ENCODE results near the gene AP3S2. TPM values are rescaled to one million over a fixed set of nuclear protein-coding genes. Genes with fewer than 3 reads are reported as not detected.
"Not testable (repeated sequence)": the region's sequence is repeated elsewhere in the genome, so short reads cannot be mapped to it uniquely, and the experiment has no call there.

AP3S2 gene
- total RNA-seq, 4 donors from 2014 or later = 18.2 to 49.0 (median 30.3) TPM

GRCh38 chr15:89783111-89783860, 110.5 kb downstream of the AP3S2 start:
- peaks cover 0 to 5% (median 0%) of the 10 kb centered on the region in 3 donors for H3K36me3 ChIP-seq
- no peak overlapping the region for H3K4me3 ChIP-seq
- no peaks in the 10 kb centered on the region for H3K27me3 ChIP-seq
- intact Hi-C loops (cut with DNase I) = no loop called here
- peaks cover 0 to 9% (median 0%) of the 10 kb centered on the region in 3 donors for H3K9me3 ChIP-seq
- no peak for TF ChIP-seq POLR2A (IDR thresholded peaks at IDR 0.05)
- no peak for TF ChIP-seq CTCF (IDR thresholded peaks at IDR 0.05)
- no peak overlapping the region for H3K27ac ChIP-seq
- WGBS, 2 donors = 60 to 72% methylated on average over 9 to 12 of the region's 14 CpGs
- DNase-seq = no peak
- H3K4me1 ChIP-seq = peaks cover 20 to 74% (median 30%) of the 10 kb centered on the region in 3 donors

GRCh38 chr15:89782619-89782950, 111.2 kb downstream of the AP3S2 start:
- H3K4me3 ChIP-seq; H3K9me3 ChIP-seq; H3K27me3 ChIP-seq; H3K36me3 ChIP-seq; intact Hi-C loops (cut with DNase I); DNase-seq: not testable (repeated sequence)
- H3K4me1 ChIP-seq = peaks cover 25 to 81% (median 30%) of the 10 kb centered on the region in 3 donors
- 75 to 89% methylated on average over 9 of the region's 9 CpGs for WGBS, 2 donors
- peak overlapping the region in 1 of 4 donors; percentile 83 for H3K27ac ChIP-seq

GRCh38 chr15:89781891-89782618, 111.7 kb downstream of the AP3S2 start:
- Histone ChIP-seq H3K27ac (peak overlapping the region; percentile 67 to 83 (median 78)), H3K4me3 (no peak overlapping the region), H3K27me3 (no peaks in the 10 kb centered on the region), H3K9me3 (no peaks in the 10 kb centered on the region), H3K36me3 (no peaks in the 10 kb centered on the region), H3K4me1 (peaks cover 25 to 86% (median 31%) of the 10 kb centered on the region in 3 donors)
- intact Hi-C loops (cut with DNase I) = no loop called here
- TF ChIP-seq POLR2A (IDR thresholded peaks at IDR 0.05) = no peak
- TF ChIP-seq CTCF (IDR thresholded peaks at IDR 0.05) = no peak
- WGBS, 2 donors = 36 to 40% methylated on average over 10 to 14 of the region's 15 CpGs
- no peak for DNase-seq

GRCh38 chr15:89781055-89781454, 112.7 kb downstream of the AP3S2 start:
- intact Hi-C loops (cut with DNase I) = no loop called here
- Histone ChIP-seq H3K27me3 (no peaks in the 10 kb centered on the region), H3K4me1 (peaks cover 28 to 96% (median 41%) of the 10 kb centered on the region in 3 donors), H3K27ac (peak overlapping the region; percentile 66 to 83 (median 78)), H3K36me3 (no peaks in the 10 kb centered on the region), H3K9me3 (no peaks in the 10 kb centered on the region), H3K4me3 (no peak overlapping the region)
- no peak for TF ChIP-seq POLR2A (IDR thresholded peaks at IDR 0.05)
- TF ChIP-seq CTCF (IDR thresholded peaks at IDR 0.05) = no peak
- WGBS, 2 donors = 12 to 28% methylated on average over 3 to 4 of the region's 6 CpGs
- DNase-seq = no peak

GRCh38 chr15:89780601-89781000, 113.2 kb downstream of the AP3S2 start:
- 47 to 51% methylated on average over 6 of the region's 6 CpGs for WGBS, 2 donors
- H3K27ac ChIP-seq = peak overlapping the region; percentile 66 to 83 (median 78)
- no peak overlapping the region for H3K4me3 ChIP-seq
- H3K27me3 ChIP-seq = no peaks in the 10 kb centered on the region
- intact Hi-C loops (cut with DNase I) = no loop called here
- no peak for TF ChIP-seq CTCF (IDR thresholded peaks at IDR 0.05)
- no peak for TF ChIP-seq POLR2A (IDR thresholded peaks at IDR 0.05)
- H3K4me1 ChIP-seq = peaks cover 33 to 97% (median 45%) of the 10 kb centered on the region in 3 donors
- H3K9me3 ChIP-seq = no peaks in the 10 kb centered on the region
- H3K36me3 ChIP-seq = no peaks in the 10 kb centered on the region
- DNase-seq = no peak

Small RNA genes lying within 50 kb of the gene (small RNA-seq; reads per million reads assigned to genes)
- gene MIR5009 (0 to 0.74 (median 0.11) reads per million in 4 donors), gene MIR5094 (0 to 1.2 (median 0.09) reads per million in 4 donors), gene RNU6-1111P (0 reads per million in 4 donors), gene RNU7-111P (0 reads per million in 4 donors)

Other genes starting within 250 kb of the AP3S2 start
- gene KIF7, start 238.5 kb downstream of the AP3S2 start, total RNA-seq = 1 to 10 TPM in 1 of 4 donors, under 1 TPM in 3; 0.35 to 3.4 (median 0.54) TPM
- gene PLIN1, start 214.6 kb downstream of the AP3S2 start, total RNA-seq = 1 to 10 TPM in 2 of 4 donors, under 1 TPM in 2; 0.26 to 3.6 (median 0.91) TPM
- gene PEX11A, start 203.2 kb downstream of the AP3S2 start, total RNA-seq = 1 to 10 TPM; 3.1 to 6.7 (median 5.6) TPM
- gene WDR93, start 203.2 kb downstream of the AP3S2 start, total RNA-seq = not detected
- under 1 TPM in 2 of 4 donors, not detected in 2; 0.23 to 0.42 TPM for gene MESP1, start 142.7 kb downstream of the AP3S2 start, total RNA-seq
- 1 to 10 TPM in 1 of 4 donors, under 1 TPM in 2, not detected in 1; 0.59 to 2.4 (median 0.83) TPM for gene MESP2, start 117.7 kb downstream of the AP3S2 start, total RNA-seq
- gene ANPEP, start 79.1 kb downstream of the AP3S2 start, total RNA-seq = 10 to 100 TPM in 1 of 4 donors, 1 to 10 TPM in 3; 1.1 to 10.3 (median 3.4) TPM
- 10 to 100 TPM; 11.0 to 17.9 (median 14.2) TPM for gene ARPIN, start 19.0 kb upstream of the AP3S2 start, total RNA-seq
- 10 to 100 TPM; 15.1 to 27.4 (median 21.4) TPM for gene ZNF710, start 107.3 kb upstream of the AP3S2 start, total RNA-seq
- gene IDH2, start 208.5 kb upstream of the AP3S2 start, total RNA-seq = 100 to 1,000 TPM in 2 of 4 donors, 10 to 100 TPM in 2; 60.7 to 155 (median 103) TPM

Measured in esophagus squamous epithelium (tissue), 5 donors.